Bronchial epithelial cell (primary cell): ENCODE measurements around the gene SPATS2L. TPM values are rescaled to one million over a fixed set of nuclear protein-coding genes. Genes with fewer than 3 reads are reported as not detected.

Experiments
- DNase-seq: peaks from one replicate; pipeline ENCODE4 v3.0.0-alpha.2; 2010; ENCODE audit warnings: low read depth
- FAIRE-seq: peaks from 2 replicates; lab custom pipeline; 2011; peaks lifted over from hg19 to GRCh38; lab: Jason Lieb, UNC
- H3K27me3 ChIP-seq: 2 replicates; pipeline ENCODE4 v1.5.1; 2011; ENCODE audit warnings: low read length; ENCODE audit not compliant: control insufficient read depth, insufficient read depth
- H3K36me3 ChIP-seq: 2 replicates; pipeline ENCODE4 v1.5.1; 2011; ENCODE audit warnings: low read length; ENCODE audit not compliant: control insufficient read depth, insufficient read depth
- H3K4me3 ChIP-seq: 2 replicates; pipeline ENCODE4 v1.5.1; 2011; ENCODE audit warnings: mild to moderate bottlenecking, low read depth, low read length, control low read depth
- total RNA-seq: library from RNA; depleted of rRNA; stranded (reverse); fragments of >200 nt; gene quantifications from 2 replicates; pipeline ENCODE4 v1.2.1, GENCODE V29; 2014
- TF ChIP-seq, protein P1 (sequence below): IDR thresholded peaks from 2 replicates; pipeline ENCODE4 v1.5.1; 2011; ENCODE audit warnings: mild to moderate bottlenecking, moderate library complexity, low read length, control low read depth, inconsistent platforms; ENCODE audit not compliant: insufficient read depth, severe bottlenecking

The SPATS2L gene
- total RNA-seq, 1 donor from 2014 or later: 37.6 TPM

- FAIRE-seq (peak; percentile 70), DNase-seq (peak; percentile 50)
- Histone ChIP-seq H3K4me3 (no peak overlapping the region), H3K36me3 (peaks cover 1% of the 10 kb centered on the region), H3K27me3 (no peaks in the 10 kb centered on the region)
- TF ChIP-seq, protein P1, sequence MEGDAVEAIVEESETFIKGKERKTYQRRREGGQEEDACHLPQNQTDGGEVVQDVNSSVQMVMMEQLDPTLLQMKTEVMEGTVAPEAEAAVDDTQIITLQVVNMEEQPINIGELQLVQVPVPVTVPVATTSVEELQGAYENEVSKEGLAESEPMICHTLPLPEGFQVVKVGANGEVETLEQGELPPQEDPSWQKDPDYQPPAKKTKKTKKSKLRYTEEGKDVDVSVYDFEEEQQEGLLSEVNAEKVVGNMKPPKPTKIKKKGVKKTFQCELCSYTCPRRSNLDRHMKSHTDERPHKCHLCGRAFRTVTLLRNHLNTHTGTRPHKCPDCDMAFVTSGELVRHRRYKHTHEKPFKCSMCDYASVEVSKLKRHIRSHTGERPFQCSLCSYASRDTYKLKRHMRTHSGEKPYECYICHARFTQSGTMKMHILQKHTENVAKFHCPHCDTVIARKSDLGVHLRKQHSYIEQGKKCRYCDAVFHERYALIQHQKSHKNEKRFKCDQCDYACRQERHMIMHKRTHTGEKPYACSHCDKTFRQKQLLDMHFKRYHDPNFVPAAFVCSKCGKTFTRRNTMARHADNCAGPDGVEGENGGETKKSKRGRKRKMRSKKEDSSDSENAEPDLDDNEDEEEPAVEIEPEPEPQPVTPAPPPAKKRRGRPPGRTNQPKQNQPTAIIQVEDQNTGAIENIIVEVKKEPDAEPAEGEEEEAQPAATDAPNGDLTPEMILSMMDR: no peak
Observed at GRCh38 chr2:200335657-200336056, 29.2 kb downstream of the SPATS2L start.

GRCh38 chr2:200336980-200337615, 30.6 kb downstream of the SPATS2L start:
- no peak for DNase-seq
- Histone ChIP-seq H3K27me3 (no peaks in the 10 kb centered on the region), H3K4me3 (no peak overlapping the region), H3K36me3 (no peaks in the 10 kb centered on the region)
- TF ChIP-seq, protein P1: no peak
- no peak for FAIRE-seq

- H3K36me3 ChIP-seq: no peaks in the 10 kb centered on the region
- TF ChIP-seq, protein P1: no peak
- DNase-seq (no peak), FAIRE-seq (no peak)
- no peaks in the 10 kb centered on the region for H3K27me3 ChIP-seq
- H3K4me3 ChIP-seq: no peak overlapping the region
Observed at GRCh38 chr2:200337621-200338020, 31.1 kb downstream of the SPATS2L start.

DNA sequence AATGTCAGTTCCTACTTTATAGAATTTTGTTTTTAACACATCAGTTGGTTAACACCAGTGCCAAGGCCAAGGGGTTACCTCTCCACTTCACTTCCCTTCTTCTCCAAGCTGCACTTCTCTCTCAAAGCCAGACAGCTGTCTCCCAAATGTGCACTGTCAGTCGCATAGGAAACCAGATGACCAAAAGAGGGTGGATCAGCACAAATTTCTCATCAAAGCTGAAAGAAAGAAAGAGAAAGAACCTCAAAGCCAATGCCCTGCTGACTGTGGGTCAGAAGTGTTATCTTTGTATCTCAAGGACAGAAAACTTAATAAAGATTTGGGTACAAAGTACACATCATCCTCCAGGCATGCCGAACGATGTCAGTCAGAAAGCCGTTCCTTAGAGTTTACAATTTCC, 32.2 kb downstream of the SPATS2L start:
- no peaks in the 10 kb centered on the region for H3K27me3 ChIP-seq
- H3K4me3 ChIP-seq: no peak overlapping the region
- FAIRE-seq (no peak), DNase-seq (no peak)
- TF ChIP-seq, protein P1: no peak
- H3K36me3 ChIP-seq: no peaks in the 10 kb centered on the region

GRCh38 chr2:200340508-200341224, 34.2 kb downstream of the SPATS2L start:
- Histone ChIP-seq H3K4me3 (no peak overlapping the region), H3K27me3 (no peaks in the 10 kb centered on the region), H3K36me3 (no peaks in the 10 kb centered on the region)
- TF ChIP-seq, protein P1: no peak
- DNase-seq (no peak), FAIRE-seq (no peak)
